ENCODE measurements around the gene MRPL52.
"Not testable (repeated sequence)": the region's sequence is repeated elsewhere in the genome, so short reads cannot be mapped to it uniquely, and the experiment has no call there.

Gene MRPL52

GRCh38 chr14:22811722-22812121, 18.0 kb upstream of the MRPL52 start:
- DNase-seq: no peak

GRCh38 chr14:22812744-22813143, 16.9 kb upstream of the MRPL52 start:
- no peak for DNase-seq

GRCh38 chr14:22813145-22813544, 16.5 kb upstream of the MRPL52 start:
- DNase-seq: no peak

- no peak for DNase-seq
Measured at GRCh38 chr14:22814373-22814772, 15.3 kb upstream of the MRPL52 start.

- DNase-seq: no peak
Measured at GRCh38 chr14:22814941-22815713, 14.6 kb upstream of the MRPL52 start, which contains the start of gene SLC7A7. Gene SLC7A7 (minus strand): TSS chr14:22815435. CDS start chr14:22813398, 2,037 bp downstream.

- DNase-seq: no peak
Measured at GRCh38 chr14:22819151-22819988, 10.3 kb upstream of the MRPL52 start.

DNA sequence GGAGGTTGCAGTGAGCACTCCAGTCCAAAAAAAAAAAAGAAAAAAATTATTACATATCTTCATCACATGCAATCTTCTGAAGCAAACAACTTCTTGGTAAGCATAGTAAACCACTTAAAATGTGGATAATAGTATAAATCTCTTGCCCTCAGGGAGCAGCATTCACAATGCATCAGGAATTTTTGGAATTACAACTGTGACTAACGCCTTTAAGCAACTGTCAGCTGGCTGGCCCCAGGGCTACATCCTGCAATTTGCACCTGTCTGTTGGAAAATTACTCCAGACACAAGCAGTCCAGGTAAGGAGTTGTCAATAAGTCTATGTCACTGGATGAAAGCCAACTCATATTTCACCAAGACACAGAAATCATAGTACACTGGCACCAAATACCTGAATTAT, 9.0 kb upstream of the MRPL52 start:
- no peak for DNase-seq

GRCh38 chr14:22821193-22822015, 8.3 kb upstream of the MRPL52 start:
- DNase-seq: no peak

- DNase-seq: no peak
Measured at GRCh38 chr14:22822016-22822570, 7.6 kb upstream of the MRPL52 start.

- peak in 1 of 2 experiments; percentile 12 for DNase-seq
Measured at GRCh38 chr14:22822571-22823098, 7.1 kb upstream of the MRPL52 start.

DNA sequence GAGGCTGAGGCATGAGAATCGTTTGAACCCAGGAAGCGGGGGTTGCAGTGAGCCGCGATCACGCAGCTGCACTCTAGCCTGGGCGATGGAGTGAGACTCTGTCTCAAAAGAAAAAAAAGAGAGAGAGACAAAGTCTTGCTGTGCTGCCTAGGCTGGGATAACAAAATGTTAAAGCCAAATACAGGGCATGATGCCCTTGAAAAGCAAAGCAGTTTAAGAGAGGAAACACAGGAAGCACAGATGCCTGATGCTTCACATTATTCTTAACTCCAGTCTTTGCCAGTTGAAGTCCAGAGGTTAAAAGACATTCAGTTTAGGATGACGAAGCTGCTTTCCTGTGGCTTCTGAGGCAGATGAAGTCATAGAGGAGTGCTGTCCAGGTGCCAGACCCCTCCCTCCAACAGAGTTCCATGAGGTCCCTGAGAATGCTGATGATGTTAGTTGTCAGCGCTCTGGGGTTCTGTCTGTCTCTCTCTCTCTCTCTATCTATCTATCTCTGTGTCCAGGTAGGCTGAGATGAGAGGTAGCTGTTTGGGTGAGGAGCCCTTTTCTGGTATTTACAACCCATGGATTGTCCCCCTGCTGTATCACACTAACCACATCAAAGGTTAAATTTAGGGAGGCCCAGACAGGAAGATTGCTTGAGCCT, 4.9 kb upstream of the MRPL52 start:
- DNase-seq: peak; percentile 27 to 41

DNA sequence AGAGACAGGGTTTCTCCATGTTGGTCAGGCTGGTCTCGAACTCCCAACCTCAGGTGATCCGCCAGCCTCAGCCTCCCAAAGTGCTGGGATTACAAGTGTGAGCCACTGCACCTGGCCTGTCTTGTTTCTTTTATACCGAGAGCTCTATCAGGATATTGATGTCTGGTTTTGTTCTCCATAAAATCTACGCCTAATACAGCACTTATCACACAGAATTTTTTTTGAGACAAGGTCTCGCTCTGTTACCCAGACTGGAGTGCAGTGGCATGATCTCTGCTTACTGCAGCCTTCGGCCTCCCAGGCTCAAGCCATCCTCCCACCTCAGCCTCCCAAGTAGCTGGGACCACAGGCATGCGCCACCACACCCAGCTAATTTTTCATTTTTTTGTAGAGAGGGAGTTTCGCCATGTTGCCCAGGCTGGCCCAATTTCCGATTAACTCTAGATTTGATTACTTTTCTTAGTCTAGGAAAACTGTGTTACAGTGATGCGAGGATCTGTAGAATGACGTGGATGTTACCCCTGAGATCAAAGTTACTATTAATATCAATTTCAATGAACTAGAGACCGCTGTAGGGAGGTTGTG, 519 bp upstream of the MRPL52 start:
- not testable (repeated sequence) for DNase-seq

- DNase-seq: no peak
Measured at GRCh38 chr14:22830443-22831010, 840 bp downstream of the MRPL52 start.

- DNase-seq: no peak
Measured at GRCh38 chr14:22835505-22835904, 5.8 kb downstream of the MRPL52 start.

- no peak for DNase-seq
Measured at GRCh38 chr14:22836301-22837113, 6.8 kb downstream of the MRPL52 start, which contains the start of gene MMP14. Gene MMP14 (plus strand): TSS chr14:22836585. CDS start chr14:22836818, 233 bp downstream.

DNA sequence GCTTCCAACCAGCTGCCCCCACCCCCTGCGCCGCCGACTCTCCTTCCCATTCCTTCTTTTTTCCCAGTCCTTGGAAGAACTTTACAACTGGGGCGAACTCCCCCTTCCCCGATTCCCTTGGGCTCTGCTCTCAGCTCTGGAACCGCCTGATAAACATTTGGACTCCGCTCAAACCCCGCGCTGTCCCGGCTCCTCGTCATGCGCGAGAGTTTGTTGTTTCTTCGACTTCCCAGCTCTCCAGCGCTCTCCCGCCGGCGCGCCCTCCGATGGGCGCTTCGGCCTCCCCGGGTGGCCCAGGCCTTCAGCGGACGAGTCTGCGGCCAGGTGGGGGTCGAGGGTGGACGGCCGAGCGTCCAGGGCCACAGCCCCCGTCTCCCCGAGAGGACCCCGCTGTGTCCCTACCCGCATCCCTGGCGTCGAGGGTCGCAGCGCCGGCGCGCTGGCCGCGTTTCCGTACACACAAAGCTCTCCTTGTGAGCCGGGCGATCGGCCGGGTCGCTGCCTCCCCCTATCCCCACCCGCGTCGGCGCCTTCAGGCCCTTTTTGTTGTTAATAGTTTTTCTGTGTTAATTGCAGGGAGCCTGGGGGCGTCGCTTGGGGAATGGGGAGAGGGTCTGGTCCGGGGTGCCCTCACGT, 7.5 kb downstream of the MRPL52 start:
- DNase-seq: no peak

- DNase-seq: no peak
Measured at GRCh38 chr14:22837750-22838538, 8.3 kb downstream of the MRPL52 start.

DNA sequence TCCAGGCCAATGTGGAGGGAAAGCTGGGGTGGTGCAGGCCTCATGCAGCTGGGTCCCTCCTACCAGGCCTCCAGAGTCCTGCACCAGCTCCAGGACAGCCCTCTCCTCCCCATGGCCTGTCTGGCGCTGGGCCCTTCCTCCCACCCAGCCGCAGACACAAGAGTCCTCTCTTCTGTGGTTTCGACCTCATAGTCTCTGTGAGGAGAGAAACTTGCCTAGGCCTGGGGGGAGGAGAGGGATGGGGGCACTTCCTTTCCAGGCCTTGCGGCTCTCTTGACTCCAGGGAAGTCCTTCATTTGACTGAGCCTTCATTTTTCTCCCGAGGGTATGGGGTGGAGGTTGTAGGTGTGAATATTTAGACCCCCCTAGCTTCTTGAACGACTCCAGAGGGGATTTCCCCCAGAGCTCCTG, 8.9 kb downstream of the MRPL52 start:
- DNase-seq: no peak

All from SHP77 (cell line).